ENCODE results near the gene MMP17. TPM values are rescaled to one million over a fixed set of nuclear protein-coding genes. Genes with fewer than 3 reads are reported as not detected.
A peak's percentile ranks its signal among the peaks of the same experiment; 100 is the strongest.

Gene MMP17
- total RNA-seq, 2 experiments from 2014 or later: 0.17 to 0.27 TPM

GRCh38 chr12:131855521-131856142 lies 27.4 kb downstream of the MMP17 start:
- Histone ChIP-seq H3K27me3 (ENCODE audit: control insufficient read depth in 1 of 2, insufficient read depth in 2 of 2, low read length in 2 of 2) (no peaks in the 10 kb centered on the region), H3K27ac (ENCODE audit: low read depth in 1 of 2, low read length in 2 of 2) (no peak overlapping the region), H3K4me3 (ENCODE audit: low read length) (no peak overlapping the region), H3K4me1 (ENCODE audit: insufficient read depth, low read length) (peaks cover 2% of the 10 kb centered on the region), H3K36me3 (ENCODE audit: insufficient read depth, low read length) (no peaks in the 10 kb centered on the region), H3K9me3 (ENCODE audit: control insufficient read depth in 1 of 2, insufficient read depth in 1 of 2, low read length in 2 of 2) (peaks cover 0 to 6% of the 10 kb centered on the region in 2 experiments)
- Mint-ChIP-seq H3K9me3 (no peaks in the 10 kb centered on the region), H3K4me1 (ENCODE audit: low read depth) (no peaks in the 10 kb centered on the region), H3K4me3 (no peak overlapping the region), H3K36me3 (ENCODE audit: low read depth) (no peaks in the 10 kb centered on the region), H3K27ac (no peak overlapping the region), H3K27me3 (peaks cover 14% of the 10 kb centered on the region)
- CTCF ChIA-PET: no interaction called here
- no peak for TF ChIP-seq CTCF (IDR thresholded peaks at IDR 0.05)
- ATAC-seq (ENCODE audit: poor library complexity) (no peak), DNase-seq (peak in 1 of 14 experiments; percentile 11)
- intact Hi-C loops (cut with DNase I, micrococcal nuclease): no loop called here
- POLR2A ChIA-PET: no interaction called here

GRCh38 chr12:131856366-131857097 lies 28.3 kb downstream of the MMP17 start:
- DNase-seq: peak in 1 of 14 experiments; percentile 16
- Mint-ChIP-seq H3K9me3 (no peaks in the 10 kb centered on the region), H3K36me3 (ENCODE audit: low read depth) (no peaks in the 10 kb centered on the region), H3K27ac (no peak overlapping the region), H3K4me3 (no peak overlapping the region), H3K27me3 (peaks cover 14% of the 10 kb centered on the region), H3K4me1 (ENCODE audit: low read depth) (peaks cover 5% of the 10 kb centered on the region)
- H3K9me3 ChIP-seq (ENCODE audit: control insufficient read depth in 1 of 2, insufficient read depth in 1 of 2, low read length in 2 of 2): peaks cover 0 to 6% of the 10 kb centered on the region in 2 experiments
- no peak for TF ChIP-seq CTCF (IDR thresholded peaks at IDR 0.05)
- ChIA-PET CTCF (no interaction called here), POLR2A (no interaction called here)
- H3K4me1 ChIP-seq (ENCODE audit: insufficient read depth, low read length): peaks cover 11% of the 10 kb centered on the region
- H3K27me3 ChIP-seq (ENCODE audit: control insufficient read depth in 1 of 2, insufficient read depth in 2 of 2, low read length in 2 of 2): no peaks in the 10 kb centered on the region
- H3K27ac ChIP-seq (ENCODE audit: low read depth in 1 of 2, low read length in 2 of 2): no peak overlapping the region
- no peaks in the 10 kb centered on the region for H3K36me3 ChIP-seq (ENCODE audit: insufficient read depth, low read length)
- intact Hi-C loops (cut with DNase I, micrococcal nuclease): no loop called here
- no peak for ATAC-seq (ENCODE audit: poor library complexity)
- H3K4me3 ChIP-seq (ENCODE audit: low read length): no peak overlapping the region

GRCh38 chr12:131857908-131858850 lies 30.0 kb downstream of the MMP17 start:
- DNase-seq (peak in 1 of 14 experiments; percentile 4), ATAC-seq (ENCODE audit: poor library complexity) (no peak)
- intact Hi-C loops (cut with DNase I, micrococcal nuclease): no loop called here
- H3K4me1 ChIP-seq (ENCODE audit: insufficient read depth, low read length): peaks cover 16% of the 10 kb centered on the region
- no peaks in the 10 kb centered on the region for H3K27me3 ChIP-seq (ENCODE audit: control insufficient read depth in 1 of 2, insufficient read depth in 2 of 2, low read length in 2 of 2)
- ChIA-PET CTCF (no interaction called here), POLR2A (no interaction called here)
- Mint-ChIP-seq H3K27ac (no peak overlapping the region), H3K36me3 (ENCODE audit: low read depth) (no peaks in the 10 kb centered on the region), H3K9me3 (no peaks in the 10 kb centered on the region), H3K27me3 (peaks cover 14% of the 10 kb centered on the region), H3K4me1 (ENCODE audit: low read depth) (peaks cover 5% of the 10 kb centered on the region), H3K4me3 (no peak overlapping the region)
- H3K4me3 ChIP-seq (ENCODE audit: low read length): no peak overlapping the region
- H3K9me3 ChIP-seq (ENCODE audit: control insufficient read depth in 1 of 2, insufficient read depth in 1 of 2, low read length in 2 of 2): peaks cover 0 to 6% of the 10 kb centered on the region in 2 experiments
- TF ChIP-seq CTCF (IDR thresholded peaks at IDR 0.05): no peak
- H3K27ac ChIP-seq (ENCODE audit: low read depth in 1 of 2, low read length in 2 of 2): no peak overlapping the region
- H3K36me3 ChIP-seq (ENCODE audit: insufficient read depth, low read length): no peaks in the 10 kb centered on the region
